Measurements from ENCODE around the gene TCP11.
"Not testable (repeated sequence)": the region's sequence is repeated elsewhere in the genome, so short reads cannot be mapped to it uniquely, and the experiment has no call there.

Gene TCP11

GRCh38 chr6:35108309-35108885 is 32.7 kb downstream of the TCP11 start:
- Histone ChIP-seq H3K4me2 (ENCODE audit: low read length) (no peak overlapping the region), H3K4me3 (ENCODE audit: low read length) (no peak overlapping the region), H3K79me2 (ENCODE audit: control insufficient read depth, low read length) (no peaks in the 10 kb centered on the region), H4K20me1 (ENCODE audit: control insufficient read depth, insufficient read depth, low read depth, low read length) (no peaks in the 10 kb centered on the region), H3K9me2 (replicated peaks; ENCODE audit: control insufficient read depth, low read length) (no peaks in the 10 kb centered on the region), H3K9me3 (ENCODE audit: control insufficient read depth, insufficient read depth, low read length) (peaks cover 3% of the 10 kb centered on the region), H3K27ac (ENCODE audit: low read depth, low read length) (no peak overlapping the region), H3K27me3 (ENCODE audit: control insufficient read depth, low read length) (0 out of 2 replicates have a peak, but pooled peaks cover 3% of the 10 kb centered on the region), H3F3A (ENCODE audit: control insufficient read depth, insufficient read depth) (no peaks in the 10 kb centered on the region), H3K4me1 (ENCODE audit: control insufficient read depth, low read length) (no peaks in the 10 kb centered on the region), H3K36me3 (ENCODE audit: control insufficient read depth, low read length) (no peaks in the 10 kb centered on the region)
- TF ChIP-seq EZH2phosphoT487 (IDR thresholded peaks at IDR 0.05; ENCODE audit: borderline replicate concordance, low read length) (no peak), CTCF (IDR thresholded peaks at IDR 0.05; ENCODE audit: low read depth, low read length, poor library complexity, severe bottlenecking) (no peak)

GRCh38 chr6:35107761-35108160 is 33.4 kb downstream of the TCP11 start:
- H3K9me3 ChIP-seq (ENCODE audit: control insufficient read depth, insufficient read depth, low read length); H3K9me2 ChIP-seq (replicated peaks; ENCODE audit: control insufficient read depth, low read length); H3K27me3 ChIP-seq (ENCODE audit: control insufficient read depth, low read length); H4K20me1 ChIP-seq (ENCODE audit: control insufficient read depth, insufficient read depth, low read depth, low read length); H3K79me2 ChIP-seq (ENCODE audit: control insufficient read depth, low read length); H3K4me2 ChIP-seq (ENCODE audit: low read length); H3K27ac ChIP-seq (ENCODE audit: low read depth, low read length); H3F3A ChIP-seq (ENCODE audit: control insufficient read depth, insufficient read depth); H3K4me3 ChIP-seq (ENCODE audit: low read length); H3K36me3 ChIP-seq (ENCODE audit: control insufficient read depth, low read length); H3K4me1 ChIP-seq (ENCODE audit: control insufficient read depth, low read length): not testable (repeated sequence)

- H3K27me3 ChIP-seq (ENCODE audit: control insufficient read depth, low read length); H3F3A ChIP-seq (ENCODE audit: control insufficient read depth, insufficient read depth); H3K27ac ChIP-seq (ENCODE audit: low read depth, low read length); H3K4me1 ChIP-seq (ENCODE audit: control insufficient read depth, low read length); H3K36me3 ChIP-seq (ENCODE audit: control insufficient read depth, low read length); H4K20me1 ChIP-seq (ENCODE audit: control insufficient read depth, insufficient read depth, low read depth, low read length); H3K9me2 ChIP-seq (replicated peaks; ENCODE audit: control insufficient read depth, low read length); H3K9me3 ChIP-seq (ENCODE audit: control insufficient read depth, insufficient read depth, low read length); H3K79me2 ChIP-seq (ENCODE audit: control insufficient read depth, low read length); H3K4me2 ChIP-seq (ENCODE audit: low read length); H3K4me3 ChIP-seq (ENCODE audit: low read length): not testable (repeated sequence)
Measured at GRCh38 chr6:35107208-35107607, 33.9 kb downstream of the TCP11 start.

GRCh38 chr6:35106061-35106460 is 35.1 kb downstream of the TCP11 start:
- not testable (repeated sequence) for H3K36me3 ChIP-seq (ENCODE audit: control insufficient read depth, low read length); H3K79me2 ChIP-seq (ENCODE audit: control insufficient read depth, low read length); H3K27me3 ChIP-seq (ENCODE audit: control insufficient read depth, low read length); H3F3A ChIP-seq (ENCODE audit: control insufficient read depth, insufficient read depth); H3K9me3 ChIP-seq (ENCODE audit: control insufficient read depth, insufficient read depth, low read length); H3K4me1 ChIP-seq (ENCODE audit: control insufficient read depth, low read length); H3K27ac ChIP-seq (ENCODE audit: low read depth, low read length); H3K4me2 ChIP-seq (ENCODE audit: low read length); H3K4me3 ChIP-seq (ENCODE audit: low read length); H4K20me1 ChIP-seq (ENCODE audit: control insufficient read depth, insufficient read depth, low read depth, low read length); H3K9me2 ChIP-seq (replicated peaks; ENCODE audit: control insufficient read depth, low read length)

GRCh38 chr6:35105078-35105477 is 36.1 kb downstream of the TCP11 start:
- Histone ChIP-seq H3K9me2 (replicated peaks; ENCODE audit: control insufficient read depth, low read length) (no peaks in the 10 kb centered on the region), H3K27ac (ENCODE audit: low read depth, low read length) (no peak overlapping the region)
- TF ChIP-seq CTCF (IDR thresholded peaks at IDR 0.05; ENCODE audit: low read depth, low read length, poor library complexity, severe bottlenecking) = no peak
- no peak for TF ChIP-seq EZH2phosphoT487 (IDR thresholded peaks at IDR 0.05; ENCODE audit: borderline replicate concordance, low read length)

More at GRCh38 chr6:35105078-35105477, 36.1 kb downstream of the TCP11 start:
- Histone ChIP-seq H3K79me2 (ENCODE audit: control insufficient read depth, low read length) (no peaks in the 10 kb centered on the region), H3K9me3 (ENCODE audit: control insufficient read depth, insufficient read depth, low read length) (no peaks in the 10 kb centered on the region), H3K27me3 (ENCODE audit: control insufficient read depth, low read length) (0 out of 2 replicates have a peak, but pooled peaks cover 3% of the 10 kb centered on the region), H4K20me1 (ENCODE audit: control insufficient read depth, insufficient read depth, low read depth, low read length) (no peaks in the 10 kb centered on the region), H3K36me3 (ENCODE audit: control insufficient read depth, low read length) (no peaks in the 10 kb centered on the region), H3K4me2 (ENCODE audit: low read length) (no peak overlapping the region), H3K4me1 (ENCODE audit: control insufficient read depth, low read length) (no peaks in the 10 kb centered on the region), H3K4me3 (ENCODE audit: low read length) (no peak overlapping the region), H3F3A (ENCODE audit: control insufficient read depth, insufficient read depth) (no peaks in the 10 kb centered on the region)

Measured in DOHH2 (cell line).